ENCODE data around the gene ADGRB2.

DNA sequence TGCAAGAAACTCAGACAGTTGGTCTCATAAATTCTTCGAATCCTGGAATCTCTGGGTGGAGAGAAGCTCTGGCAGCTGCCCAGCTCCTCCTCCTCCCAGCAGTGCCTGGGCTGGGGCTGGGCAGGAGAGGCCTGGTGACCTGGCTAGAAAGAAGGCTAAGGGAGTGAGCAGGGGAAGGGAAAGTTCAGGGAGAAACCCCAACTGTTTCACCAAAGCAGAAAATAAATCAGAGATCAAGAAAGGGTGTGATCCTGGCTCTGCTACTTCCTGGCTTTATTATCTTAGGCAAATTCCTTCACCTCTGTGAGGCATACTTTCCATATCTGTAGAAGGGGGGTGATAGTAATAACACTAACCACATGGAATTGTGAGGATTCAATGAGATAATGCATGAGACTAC is 51.5 kb downstream of the ADGRB2 start:
- TF ChIP-seq EZH2 (IDR thresholded peaks at IDR 0.05; ENCODE audit: insufficient read depth, poor library complexity, severe bottlenecking) (no peak), EZH2phosphoT487 (IDR thresholded peaks at IDR 0.05; ENCODE audit: insufficient read depth, low read depth) (no peak)

All from GM23248 (cell line).